GM12873 (cell line): ENCODE measurements around the gene IPCEF1.

Experiments used
- TF ChIP-seq, protein P1 (sequence below): IDR thresholded peaks from 2 replicates; pipeline ENCODE4 v1.5.1; 2012; ENCODE audit warnings: low read depth, mild to moderate bottlenecking, moderate library complexity, low read length, control low read depth; ENCODE audit not compliant: insufficient read depth; ENCODE audit errors: missing control alignments

IPCEF1 gene

DNA sequence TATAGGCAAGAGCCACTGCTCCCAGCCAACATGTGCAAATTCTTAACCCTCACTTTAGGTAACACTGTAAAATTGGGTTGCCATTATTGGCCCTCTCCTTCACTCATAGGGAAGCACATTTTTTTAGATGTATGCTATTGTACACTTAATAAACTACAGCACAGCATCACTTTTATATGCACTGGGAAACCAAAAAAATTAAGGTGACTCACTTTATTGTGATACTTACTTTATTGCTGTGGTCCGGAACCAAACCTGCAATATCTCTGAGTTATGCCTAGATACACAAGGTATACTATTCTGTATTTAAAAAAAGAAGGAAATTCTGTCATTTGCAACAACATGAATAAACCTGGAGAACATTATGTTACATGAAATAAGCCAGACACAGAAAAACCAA is 40.5 kb downstream of the IPCEF1 start:
- TF ChIP-seq, protein P1, sequence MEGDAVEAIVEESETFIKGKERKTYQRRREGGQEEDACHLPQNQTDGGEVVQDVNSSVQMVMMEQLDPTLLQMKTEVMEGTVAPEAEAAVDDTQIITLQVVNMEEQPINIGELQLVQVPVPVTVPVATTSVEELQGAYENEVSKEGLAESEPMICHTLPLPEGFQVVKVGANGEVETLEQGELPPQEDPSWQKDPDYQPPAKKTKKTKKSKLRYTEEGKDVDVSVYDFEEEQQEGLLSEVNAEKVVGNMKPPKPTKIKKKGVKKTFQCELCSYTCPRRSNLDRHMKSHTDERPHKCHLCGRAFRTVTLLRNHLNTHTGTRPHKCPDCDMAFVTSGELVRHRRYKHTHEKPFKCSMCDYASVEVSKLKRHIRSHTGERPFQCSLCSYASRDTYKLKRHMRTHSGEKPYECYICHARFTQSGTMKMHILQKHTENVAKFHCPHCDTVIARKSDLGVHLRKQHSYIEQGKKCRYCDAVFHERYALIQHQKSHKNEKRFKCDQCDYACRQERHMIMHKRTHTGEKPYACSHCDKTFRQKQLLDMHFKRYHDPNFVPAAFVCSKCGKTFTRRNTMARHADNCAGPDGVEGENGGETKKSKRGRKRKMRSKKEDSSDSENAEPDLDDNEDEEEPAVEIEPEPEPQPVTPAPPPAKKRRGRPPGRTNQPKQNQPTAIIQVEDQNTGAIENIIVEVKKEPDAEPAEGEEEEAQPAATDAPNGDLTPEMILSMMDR: no peak

DNA sequence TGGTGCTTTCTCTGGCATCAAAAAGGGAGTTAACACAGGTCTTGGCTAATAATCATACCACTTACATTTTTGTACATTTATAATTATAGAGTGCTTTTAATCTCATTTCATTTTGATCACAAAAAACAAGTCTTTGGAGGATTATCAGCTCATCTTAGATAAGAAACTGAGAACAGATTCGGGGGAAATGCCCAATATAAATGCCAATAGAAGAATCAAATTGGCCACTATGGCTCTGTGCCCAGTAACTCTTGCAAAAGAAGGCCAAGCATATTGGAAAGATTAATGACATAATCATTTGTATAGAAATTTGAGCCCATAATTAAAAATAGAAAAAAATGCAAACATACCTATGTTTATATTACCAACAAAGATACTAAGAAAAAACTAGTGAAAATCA is 42.5 kb downstream of the IPCEF1 start:
- TF ChIP-seq, protein P1: no peak

DNA sequence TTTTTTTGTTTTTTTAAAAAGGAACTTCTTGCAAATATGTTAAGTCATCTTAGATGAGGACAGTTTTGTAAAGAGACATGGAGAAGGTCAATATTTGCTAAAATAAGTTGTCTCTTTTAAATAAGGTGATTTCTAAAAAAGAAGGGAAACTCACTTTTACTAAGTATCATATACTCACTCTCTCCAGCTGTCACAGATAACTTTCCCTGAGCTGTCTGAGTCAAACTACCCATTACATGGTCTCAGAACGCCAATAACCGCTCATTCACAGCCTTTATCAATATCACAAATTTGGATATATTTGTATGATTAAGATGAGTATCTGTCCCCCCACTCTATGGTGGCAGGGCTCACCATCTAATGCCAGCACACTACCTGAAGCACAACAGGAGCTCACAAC is 47.6 kb downstream of the IPCEF1 start:
- TF ChIP-seq, protein P1: no peak

DNA sequence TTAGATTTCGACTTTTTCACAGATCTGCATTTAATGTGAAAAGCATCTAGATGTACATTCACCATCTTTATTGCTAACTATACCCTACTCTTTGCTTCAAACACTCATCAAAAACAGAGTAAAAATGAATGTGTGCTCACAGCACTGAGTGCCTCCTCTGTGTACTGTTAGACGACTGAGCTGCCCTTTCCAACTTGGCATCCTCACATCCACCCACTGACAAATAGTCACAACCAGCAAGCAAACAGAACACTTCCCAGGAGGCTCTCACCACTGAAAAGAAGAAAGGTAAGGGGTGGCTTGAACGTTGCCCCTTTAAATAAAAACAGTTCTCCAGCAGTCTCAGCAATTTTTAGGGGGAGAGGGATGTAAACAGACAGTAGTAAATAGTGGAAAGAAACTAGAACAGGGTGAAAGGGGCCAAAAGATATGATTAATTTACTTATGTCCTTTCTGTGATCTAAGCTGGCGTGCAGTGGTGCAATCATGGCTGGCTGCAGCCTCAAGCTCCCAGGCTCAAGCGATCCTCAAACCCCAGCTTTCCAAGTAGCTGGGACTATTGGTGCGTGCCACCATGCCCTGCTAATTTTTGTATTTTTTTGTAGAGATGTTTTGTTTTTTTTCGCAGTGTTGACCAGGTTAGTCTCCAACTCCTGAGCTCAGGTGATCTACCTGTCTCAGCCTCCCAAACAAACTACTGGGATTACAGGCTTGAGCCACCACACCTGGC is 48.7 kb downstream of the IPCEF1 start:
- TF ChIP-seq, protein P1: no peak

DNA sequence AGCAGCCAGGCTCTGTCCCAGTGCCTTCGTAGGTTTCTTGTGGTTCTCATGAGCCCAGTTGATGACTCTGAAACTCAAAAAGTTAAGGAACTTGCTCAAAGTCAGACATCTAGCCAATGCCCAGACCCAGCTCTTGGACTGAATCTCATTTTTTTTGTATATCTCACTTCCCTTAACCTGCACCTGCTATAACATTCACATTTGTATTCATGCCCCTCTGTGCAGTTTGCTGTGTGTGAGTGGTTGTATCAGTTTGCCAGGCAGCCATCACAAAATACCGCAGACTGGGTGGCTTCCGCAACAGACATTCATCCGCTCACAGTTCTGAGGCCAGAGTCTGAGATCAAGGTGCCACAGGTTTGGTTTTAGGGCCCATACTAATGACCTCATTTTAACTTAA is 49.9 kb downstream of the IPCEF1 start:
- TF ChIP-seq, protein P1: no peak

DNA sequence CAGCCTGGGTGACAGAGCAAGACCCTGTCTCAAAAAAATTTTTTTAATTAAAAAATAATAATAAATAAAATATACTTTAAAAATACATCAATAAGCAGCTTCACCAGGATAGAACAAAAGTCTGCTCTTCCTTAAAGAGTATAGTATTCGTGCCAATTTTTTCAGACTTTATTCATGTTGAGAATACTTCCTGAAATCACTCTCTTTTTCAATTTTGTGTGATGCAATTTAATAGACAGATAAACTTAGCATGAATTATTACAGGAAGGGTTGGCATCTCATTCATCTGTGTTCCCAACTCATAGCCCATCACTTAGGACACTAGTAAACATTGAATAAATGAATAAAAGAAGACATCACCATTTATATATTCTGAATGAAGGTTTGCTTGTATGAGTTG is 52.4 kb downstream of the IPCEF1 start:
- TF ChIP-seq, protein P1: no peak

DNA sequence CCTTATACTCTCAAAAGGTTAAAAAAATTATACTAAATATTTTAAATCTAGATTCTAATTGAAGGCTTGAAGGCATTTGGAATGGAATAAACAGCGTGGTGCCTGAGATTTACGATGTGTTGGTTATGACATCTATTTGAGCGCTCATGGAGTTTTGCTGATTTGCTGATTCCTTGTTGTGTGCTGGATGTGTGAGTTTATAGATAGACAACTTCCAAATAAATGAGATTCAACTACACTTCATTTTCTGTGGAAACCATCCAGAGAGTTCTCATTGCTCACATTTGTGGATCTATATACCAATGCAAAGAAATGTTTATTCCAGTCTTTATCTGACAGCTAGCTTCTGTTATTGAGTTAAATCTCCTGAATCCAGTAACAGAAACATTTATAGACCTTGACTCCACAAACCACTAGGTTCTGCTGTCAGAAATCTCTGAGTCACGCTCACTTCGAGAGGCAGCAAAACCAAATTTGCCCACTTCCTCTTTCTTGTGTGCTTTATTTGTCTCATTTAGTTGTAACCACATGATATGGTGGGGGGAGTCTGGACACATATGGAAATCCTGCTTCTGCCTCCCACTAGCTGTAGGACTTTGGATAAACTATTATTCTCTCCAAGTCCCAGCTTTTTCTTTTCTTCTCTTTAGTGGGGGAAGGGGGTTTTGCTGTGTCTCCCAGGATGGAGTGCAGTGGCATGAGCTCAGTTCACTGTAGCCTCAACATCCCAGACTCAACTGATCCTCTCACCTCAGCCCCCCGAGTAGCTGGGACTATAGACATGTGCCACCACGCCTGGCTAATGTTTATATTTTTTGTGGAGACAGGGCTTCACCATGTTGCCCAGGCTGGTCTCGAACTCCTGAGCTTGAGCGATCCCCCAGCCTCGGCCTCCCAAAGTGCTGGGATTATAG is 54.5 kb downstream of the IPCEF1 start:
- TF ChIP-seq, protein P1: no peak
